Effector memory CD4-positive, alpha-beta T cell (primary cell): ENCODE data around the gene MEI1.
A peak's percentile ranks its signal among the peaks of the same experiment; 100 is the strongest.

Experiments
- DNase-seq, 3 donors: peaks; one replicate each; pipeline ENCODE4 v3.0.0-alpha.2; 2020
- H3K27ac ChIP-seq: 2 replicates; pipeline ENCODE4 v1.7.0; 2013; ENCODE audit warnings: mild to moderate bottlenecking, low read length, moderate library complexity; ENCODE audit not compliant: insufficient read depth, poor library complexity, severe bottlenecking
- H3K27me3 ChIP-seq: replicated peaks from 2 replicates; pipeline ENCODE4 v1.7.0; 2013; ENCODE audit warnings: mild to moderate bottlenecking, low read length; ENCODE audit not compliant: insufficient read depth, control insufficient read depth, poor library complexity, severe bottlenecking
- H3K36me3 ChIP-seq: 2 replicates; pipeline ENCODE4 v1.7.0; 2013; ENCODE audit warnings: mild to moderate bottlenecking, low read length, moderate library complexity; ENCODE audit not compliant: control insufficient read depth, insufficient read depth
- H3K4me1 ChIP-seq: 2 replicates; pipeline ENCODE4 v1.7.0; 2013; ENCODE audit warnings: low read length, mild to moderate bottlenecking; ENCODE audit not compliant: control insufficient read depth, insufficient read depth, poor library complexity, severe bottlenecking
- H3K4me3 ChIP-seq: 2 replicates; pipeline ENCODE4 v1.7.0; 2013; ENCODE audit warnings: low read length, low read depth, mild to moderate bottlenecking; ENCODE audit not compliant: insufficient read depth, poor library complexity, severe bottlenecking
- H3K9me3 ChIP-seq: 2 replicates; pipeline ENCODE4 v1.7.0; 2013; ENCODE audit warnings: mild to moderate bottlenecking, low read length, moderate library complexity; ENCODE audit not compliant: control insufficient read depth

MEI1 gene

DNA sequence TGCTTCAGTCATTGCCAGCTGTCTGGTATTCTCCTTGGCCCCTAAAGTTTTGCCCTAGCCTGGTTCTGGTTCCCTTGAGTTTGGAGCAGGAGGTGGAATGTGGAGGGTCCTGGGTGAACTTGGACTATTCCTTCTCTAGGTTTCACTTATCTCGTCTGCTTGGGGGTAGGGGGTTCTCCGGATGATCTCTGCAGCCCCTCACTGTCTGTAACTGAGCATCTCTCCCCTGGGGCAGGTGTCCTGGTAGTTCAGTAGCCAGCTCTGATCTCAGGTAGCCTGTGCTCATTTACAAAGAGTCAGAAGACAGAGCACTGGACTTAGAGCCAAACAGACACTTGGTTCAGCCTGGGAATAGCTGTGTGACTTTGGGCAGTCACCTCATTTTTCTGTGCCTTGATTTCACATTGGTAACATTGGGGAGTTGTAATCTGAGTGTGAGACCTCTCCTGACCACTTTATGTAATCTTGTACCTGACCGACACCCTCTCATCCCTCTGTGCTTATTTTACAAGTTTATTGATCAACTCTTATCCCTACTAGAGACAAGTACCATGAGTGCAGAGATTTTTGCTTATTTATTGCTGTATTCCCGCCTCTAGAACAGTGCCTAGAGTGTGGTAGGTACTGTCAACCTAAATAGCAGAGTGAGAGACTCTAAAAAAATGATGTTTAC lies 102.0 kb downstream of the MEI1 start:
- peak overlapping the region; percentile 86 for H3K27ac ChIP-seq
- H3K4me3 ChIP-seq, result peak overlapping the region; percentile 87
- no peaks in the 10 kb centered on the region for H3K36me3 ChIP-seq
- no peaks in the 10 kb centered on the region for H3K27me3 ChIP-seq
- H3K9me3 ChIP-seq, result no peaks in the 10 kb centered on the region
- no peak for DNase-seq
- peaks cover 13% of the 10 kb centered on the region for H3K4me1 ChIP-seq

DNA sequence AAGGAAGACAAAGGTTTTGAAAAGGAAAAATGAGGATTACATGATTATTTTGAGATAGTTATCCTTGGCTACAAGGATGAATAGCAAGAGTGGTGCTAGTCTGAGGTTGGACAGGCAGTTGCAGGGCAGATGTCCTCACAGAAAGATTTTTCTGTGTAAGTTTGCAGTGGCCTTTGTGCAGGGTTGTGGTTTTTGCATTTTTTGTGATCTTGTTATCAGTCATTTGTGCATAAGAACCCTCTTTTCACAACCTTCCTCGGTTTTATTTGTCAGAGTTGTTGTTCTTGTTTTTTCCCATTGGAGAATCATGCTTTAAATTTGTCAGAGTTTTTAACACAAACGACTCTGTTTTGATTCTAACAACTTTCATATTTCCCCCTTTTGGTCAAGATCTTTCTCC lies 102.6 kb downstream of the MEI1 start:
- H3K27me3 ChIP-seq, result no peaks in the 10 kb centered on the region
- peak overlapping the region; percentile 87 for H3K4me3 ChIP-seq
- no peaks in the 10 kb centered on the region for H3K36me3 ChIP-seq
- H3K9me3 ChIP-seq, result no peaks in the 10 kb centered on the region
- peaks cover 13% of the 10 kb centered on the region for H3K4me1 ChIP-seq
- H3K27ac ChIP-seq, result no peak overlapping the region
- DNase-seq, result no peak

DNA sequence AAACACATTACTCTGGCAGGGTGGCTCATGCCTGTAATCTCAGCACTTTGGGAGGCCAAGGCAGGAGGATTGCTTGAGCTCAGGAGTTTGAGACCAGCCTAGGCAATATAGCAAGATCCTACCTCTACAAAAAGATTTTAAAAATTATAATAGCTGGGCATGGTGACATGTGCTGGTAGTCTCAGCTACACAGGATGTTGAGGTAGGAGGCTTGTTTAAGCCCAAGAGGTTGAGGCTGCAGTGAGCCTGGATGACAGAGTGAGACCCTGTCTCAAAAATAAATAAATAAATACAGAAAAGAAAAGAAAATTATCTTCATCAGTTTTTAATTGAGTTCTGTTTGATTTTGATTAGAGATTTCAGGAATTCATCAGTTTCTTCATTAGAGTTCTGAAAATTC lies 106.3 kb downstream of the MEI1 start:
- Histone ChIP-seq H3K36me3 (peaks cover 14% of the 10 kb centered on the region), H3K27me3 (no peaks in the 10 kb centered on the region), H3K27ac (no peak overlapping the region), H3K4me1 (peaks cover 5% of the 10 kb centered on the region), H3K9me3 (no peaks in the 10 kb centered on the region), H3K4me3 (no peak overlapping the region)
- no peak for DNase-seq

DNA sequence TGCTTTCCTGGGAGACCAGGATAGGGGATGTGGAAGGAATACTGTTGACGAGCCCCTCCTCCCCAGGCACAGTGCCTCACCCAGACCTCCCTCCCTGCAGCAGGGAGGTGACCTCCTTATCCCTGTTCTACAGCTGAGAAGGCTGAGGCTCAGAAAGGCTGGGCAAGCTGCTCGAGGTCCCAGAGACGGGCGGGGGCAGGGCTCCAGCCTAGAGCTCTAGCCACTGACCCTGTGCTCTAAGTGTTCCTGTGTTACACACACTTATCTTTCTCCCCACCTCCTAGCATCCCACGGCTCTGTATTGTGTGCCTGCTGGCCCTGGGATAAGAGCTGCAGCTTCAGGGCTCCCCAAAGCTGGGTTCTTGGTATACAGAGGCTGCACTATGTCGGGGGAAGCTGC lies 109.1 kb downstream of the MEI1 start:
- H3K27me3 ChIP-seq, result no peaks in the 10 kb centered on the region
- peaks cover 26% of the 10 kb centered on the region for H3K36me3 ChIP-seq
- no peaks in the 10 kb centered on the region for H3K4me1 ChIP-seq
- no peaks in the 10 kb centered on the region for H3K9me3 ChIP-seq
- no peak overlapping the region for H3K27ac ChIP-seq
- no peak for DNase-seq
- H3K4me3 ChIP-seq, result no peak overlapping the region

DNA sequence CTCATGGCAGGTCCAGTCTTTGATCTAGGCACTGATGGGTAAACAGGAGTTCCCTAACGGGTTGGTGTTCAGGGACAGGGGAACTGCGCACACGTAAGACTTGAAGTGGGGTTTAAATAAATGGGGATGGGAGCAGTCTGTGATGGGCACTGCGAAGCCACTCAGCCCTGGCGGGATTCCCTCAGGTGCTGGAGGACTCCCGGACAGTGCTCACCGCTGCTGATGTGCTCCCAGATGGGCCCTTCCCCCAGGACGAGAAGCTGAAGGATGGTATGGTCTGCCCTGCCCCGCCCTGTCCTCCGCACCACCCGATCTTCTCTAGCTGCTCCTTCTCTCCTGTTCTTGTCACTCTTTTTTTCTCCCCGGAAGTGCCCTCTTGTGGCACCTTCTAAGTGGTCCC lies 110.7 kb downstream of the MEI1 start:
- Histone ChIP-seq H3K4me1 (no peaks in the 10 kb centered on the region), H3K4me3 (no peak overlapping the region), H3K27ac (no peak overlapping the region), H3K27me3 (no peaks in the 10 kb centered on the region), H3K36me3 (peaks cover 33% of the 10 kb centered on the region), H3K9me3 (no peaks in the 10 kb centered on the region)
- no peak for DNase-seq

DNA sequence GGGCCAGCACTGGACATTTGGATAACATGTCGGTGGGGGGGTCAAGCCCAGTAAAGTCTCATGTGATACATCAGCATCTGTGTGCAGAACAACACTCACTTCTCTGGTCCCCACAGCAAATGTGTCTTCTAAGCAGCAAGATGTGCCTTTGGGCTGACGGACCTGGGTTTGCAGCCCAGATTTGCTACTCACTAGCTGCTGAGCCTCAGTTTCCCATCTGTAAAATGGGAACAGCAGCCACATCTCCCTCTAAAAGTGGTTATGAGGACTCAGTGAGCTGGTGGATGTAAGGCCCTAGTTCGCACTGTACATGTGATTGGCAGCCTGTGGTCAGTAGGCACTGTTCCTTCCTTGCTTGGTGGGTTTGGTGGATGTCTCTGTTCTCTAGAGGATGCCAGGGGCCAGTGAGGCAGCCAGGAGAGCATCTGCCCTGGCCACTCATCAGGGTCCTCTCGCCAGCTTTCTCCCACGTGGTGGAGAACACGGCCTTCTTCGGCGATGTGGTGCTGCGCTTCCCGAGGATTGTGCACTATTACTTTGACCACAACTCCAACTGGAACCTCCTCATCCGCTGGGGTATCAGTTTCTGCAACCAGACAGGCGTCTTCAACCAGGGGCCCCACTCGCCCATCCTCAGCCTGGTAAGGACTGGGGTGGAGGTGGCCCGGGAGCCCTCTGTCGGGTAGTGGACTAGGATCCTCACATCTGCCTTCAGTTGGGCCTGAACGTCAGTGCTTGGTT lies 113.7 kb downstream of the MEI1 start:
- no peak for DNase-seq
- Histone ChIP-seq H3K27me3 (no peaks in the 10 kb centered on the region), H3K4me3 (no peak overlapping the region), H3K4me1 (no peaks in the 10 kb centered on the region), H3K9me3 (no peaks in the 10 kb centered on the region), H3K36me3 (peaks cover 38% of the 10 kb centered on the region), H3K27ac (no peak overlapping the region)

DNA sequence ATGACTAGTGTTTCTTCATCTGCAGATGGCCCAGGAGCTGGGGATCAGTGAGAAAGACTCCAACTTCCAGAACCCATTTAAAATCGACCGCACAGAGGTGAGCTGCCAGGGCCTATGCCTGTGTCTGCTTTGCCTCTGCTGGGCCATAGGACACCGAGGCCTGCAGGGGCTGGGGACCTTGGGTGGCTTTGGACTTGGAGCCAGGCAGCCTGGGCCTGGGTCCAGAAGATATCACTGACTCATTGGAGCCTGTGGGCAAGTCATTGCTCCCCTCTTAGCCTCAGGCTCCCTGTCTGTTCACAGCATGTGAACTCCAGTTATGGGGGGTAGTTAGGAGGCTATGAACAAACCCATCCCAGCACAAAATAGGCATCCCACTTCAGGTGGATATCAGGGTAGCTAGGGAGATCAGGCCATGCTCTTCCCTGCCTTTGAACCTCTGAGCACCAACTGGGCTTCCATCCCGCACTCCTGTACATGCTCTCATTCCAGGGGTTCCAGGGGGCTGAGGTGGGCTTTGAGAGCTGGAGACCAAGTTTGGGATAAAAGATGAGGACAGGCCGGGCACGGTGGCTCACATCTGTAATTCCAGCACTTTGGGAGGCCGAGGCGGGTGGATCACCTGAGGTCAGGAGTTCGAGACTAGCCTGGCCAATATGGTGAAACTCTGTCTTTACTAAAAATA lies 114.6 kb downstream of the MEI1 start:
- no peaks in the 10 kb centered on the region for H3K27me3 ChIP-seq
- H3K36me3 ChIP-seq, result peaks cover 37% of the 10 kb centered on the region
- no peak overlapping the region for H3K27ac ChIP-seq
- no peaks in the 10 kb centered on the region for H3K9me3 ChIP-seq
- DNase-seq, result no peak
- H3K4me3 ChIP-seq, result no peak overlapping the region
- no peaks in the 10 kb centered on the region for H3K4me1 ChIP-seq

DNA sequence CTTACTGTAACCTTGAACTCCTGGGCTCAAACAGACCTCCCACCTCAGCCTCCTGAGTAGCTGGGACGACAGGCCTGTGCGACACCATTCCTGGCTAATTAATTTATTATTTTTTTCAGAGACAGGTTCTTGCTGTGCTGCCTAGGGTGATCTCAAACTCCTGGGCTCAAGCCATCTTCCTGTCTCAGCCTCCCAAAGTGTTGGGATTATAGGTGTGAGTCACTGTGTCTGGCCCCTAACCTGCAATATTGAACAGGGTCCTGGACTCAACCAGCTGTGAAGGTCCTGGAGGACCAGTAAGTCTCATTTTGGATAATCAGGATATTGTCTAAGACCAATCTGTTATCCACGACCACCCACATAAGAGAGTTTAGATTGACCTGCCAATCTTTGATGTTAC lies 116.4 kb downstream of the MEI1 start:
- DNase-seq, result no peak
- no peaks in the 10 kb centered on the region for H3K4me1 ChIP-seq
- H3K36me3 ChIP-seq, result peaks cover 31% of the 10 kb centered on the region
- no peaks in the 10 kb centered on the region for H3K27me3 ChIP-seq
- no peak overlapping the region for H3K27ac ChIP-seq
- H3K4me3 ChIP-seq, result no peak overlapping the region
- H3K9me3 ChIP-seq, result no peaks in the 10 kb centered on the region

DNA sequence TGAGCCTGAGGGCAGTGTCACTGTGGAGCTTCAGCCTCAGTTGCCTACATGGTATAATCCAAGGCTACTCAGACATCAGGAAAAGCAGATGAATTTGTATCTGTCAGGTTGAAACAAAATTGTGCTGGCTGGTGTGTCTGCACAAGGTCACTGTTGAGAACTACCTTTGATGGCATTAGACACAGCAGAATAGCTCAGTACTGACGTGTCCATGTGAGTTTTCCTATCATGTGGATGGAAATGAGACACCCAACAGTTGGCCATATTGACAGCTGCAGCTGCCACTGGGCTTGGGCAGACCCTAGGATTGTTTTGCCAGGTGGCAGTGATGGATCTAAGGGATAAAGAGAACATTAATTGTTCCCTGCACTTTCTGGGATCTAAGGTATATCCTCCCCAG lies 116.9 kb downstream of the MEI1 start:
- Histone ChIP-seq H3K27ac (no peak overlapping the region), H3K9me3 (no peaks in the 10 kb centered on the region), H3K4me3 (no peak overlapping the region), H3K4me1 (no peaks in the 10 kb centered on the region), H3K27me3 (no peaks in the 10 kb centered on the region), H3K36me3 (peaks cover 26% of the 10 kb centered on the region)
- DNase-seq, result no peak

DNA sequence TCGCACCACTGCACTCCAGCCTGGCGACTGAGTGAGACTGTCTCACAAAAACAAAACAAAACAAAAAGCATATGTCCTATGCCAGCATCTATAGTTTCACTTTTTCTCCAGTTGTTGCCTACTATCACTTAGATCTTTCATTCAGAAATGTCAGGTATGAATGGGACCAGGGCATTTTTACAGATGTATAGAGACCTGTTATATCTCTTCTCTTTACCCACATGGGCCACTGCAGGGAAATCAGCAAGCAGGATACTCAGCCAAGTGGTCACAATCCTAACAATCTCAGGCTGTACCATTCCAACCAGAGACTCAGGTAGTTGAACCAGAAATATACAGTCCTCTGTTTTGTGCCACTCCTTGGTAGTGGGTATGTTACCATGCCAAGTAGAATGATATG lies 117.6 kb downstream of the MEI1 start:
- no peaks in the 10 kb centered on the region for H3K4me1 ChIP-seq
- H3K36me3 ChIP-seq, result peaks cover 26% of the 10 kb centered on the region
- H3K27ac ChIP-seq, result no peak overlapping the region
- no peak overlapping the region for H3K4me3 ChIP-seq
- no peak for DNase-seq
- H3K9me3 ChIP-seq, result no peaks in the 10 kb centered on the region
- no peaks in the 10 kb centered on the region for H3K27me3 ChIP-seq
